ENCODE data around the gene EBPL.
"Not testable (repeated sequence)": the region's sequence is repeated elsewhere in the genome, so short reads cannot be mapped to it uniquely, and the experiment has no call there.

The EBPL gene

GRCh38 chr13:49629947-49630346, 61.3 kb downstream of the EBPL start:
- Histone ChIP-seq H3K27me3 (ENCODE audit: control insufficient read depth in 1 of 2, insufficient read depth in 2 of 2, low read length in 2 of 2) (no peaks in the 10 kb centered on the region), H3K4me3 (ENCODE audit: low read depth in 1 of 2, low read length in 2 of 2) (no peak overlapping the region), H3K9me3 (ENCODE audit: low read length) (no peaks in the 10 kb centered on the region), H3K4me1 (ENCODE audit: insufficient read depth, low read length) (no peaks in the 10 kb centered on the region), H3K9ac (ENCODE audit: low read length) (no peak overlapping the region), H3K27ac (ENCODE audit: low read depth, low read length) (no peak overlapping the region), H3K36me3 (ENCODE audit: insufficient read depth, low read length) (no peaks in the 10 kb centered on the region)

GRCh38 chr13:49629196-49629938, 61.9 kb downstream of the EBPL start:
- H3K36me3 ChIP-seq (ENCODE audit: insufficient read depth, low read length) = no peaks in the 10 kb centered on the region
- no peaks in the 10 kb centered on the region for H3K4me1 ChIP-seq (ENCODE audit: insufficient read depth, low read length)
- H3K9me3 ChIP-seq (ENCODE audit: low read length) = no peaks in the 10 kb centered on the region
- no peak overlapping the region for H3K9ac ChIP-seq (ENCODE audit: low read length)
- no peaks in the 10 kb centered on the region for H3K27me3 ChIP-seq (ENCODE audit: control insufficient read depth in 1 of 2, insufficient read depth in 2 of 2, low read length in 2 of 2)
- H3K4me3 ChIP-seq (ENCODE audit: low read depth in 1 of 2, low read length in 2 of 2) = no peak overlapping the region
- H3K27ac ChIP-seq (ENCODE audit: low read depth, low read length) = no peak overlapping the region

- Histone ChIP-seq H3K27me3 (ENCODE audit: control insufficient read depth in 1 of 2, insufficient read depth in 2 of 2, low read length in 2 of 2) (no peaks in the 10 kb centered on the region), H3K9ac (ENCODE audit: low read length) (no peak within 1 kb of the TSS), H3K9me3 (ENCODE audit: low read length) (no peaks in the 10 kb centered on the region), H3K36me3 (ENCODE audit: insufficient read depth, low read length) (no peaks in the 10 kb centered on the region), H3K27ac (ENCODE audit: low read depth, low read length) (no peak within 1 kb of the TSS), H3K4me1 (ENCODE audit: insufficient read depth, low read length) (no peaks in the 10 kb centered on the region), H3K4me3 (ENCODE audit: low read depth in 1 of 2, low read length in 2 of 2) (no peak within 1 kb of the TSS)
Measured at GRCh38 chr13:49627831-49628652, 63.2 kb downstream of the EBPL start, which contains the start of gene ARL11. Gene ARL11 (plus strand): TSS chr13:49628507. CDS start chr13:49630448, 1,941 bp downstream.

GRCh38 chr13:49625392-49626079, 65.8 kb downstream of the EBPL start:
- H3K4me3 ChIP-seq (ENCODE audit: low read depth in 1 of 2, low read length in 2 of 2) = no peak overlapping the region
- H3K27me3 ChIP-seq (ENCODE audit: control insufficient read depth in 1 of 2, insufficient read depth in 2 of 2, low read length in 2 of 2) = no peaks in the 10 kb centered on the region
- no peak overlapping the region for H3K27ac ChIP-seq (ENCODE audit: low read depth, low read length)
- H3K4me1 ChIP-seq (ENCODE audit: insufficient read depth, low read length) = no peaks in the 10 kb centered on the region
- no peaks in the 10 kb centered on the region for H3K36me3 ChIP-seq (ENCODE audit: insufficient read depth, low read length)
- no peaks in the 10 kb centered on the region for H3K9me3 ChIP-seq (ENCODE audit: low read length)
- H3K9ac ChIP-seq (ENCODE audit: low read length) = no peak overlapping the region

- Histone ChIP-seq H3K4me1 (ENCODE audit: insufficient read depth, low read length) (no peaks in the 10 kb centered on the region), H3K9ac (ENCODE audit: low read length) (no peak overlapping the region), H3K9me3 (ENCODE audit: low read length) (no peaks in the 10 kb centered on the region), H3K4me3 (ENCODE audit: low read depth in 1 of 2, low read length in 2 of 2) (no peak overlapping the region), H3K36me3 (ENCODE audit: insufficient read depth, low read length) (no peaks in the 10 kb centered on the region), H3K27ac (ENCODE audit: low read depth, low read length) (no peak overlapping the region), H3K27me3 (ENCODE audit: control insufficient read depth in 1 of 2, insufficient read depth in 2 of 2, low read length in 2 of 2) (no peaks in the 10 kb centered on the region)
Measured at GRCh38 chr13:49624229-49624628, 67.1 kb downstream of the EBPL start.

GRCh38 chr13:49622174-49622946, 68.9 kb downstream of the EBPL start:
- Histone ChIP-seq H3K27me3 (ENCODE audit: control insufficient read depth in 1 of 2, insufficient read depth in 2 of 2, low read length in 2 of 2) (no peaks in the 10 kb centered on the region), H3K36me3 (ENCODE audit: insufficient read depth, low read length) (no peaks in the 10 kb centered on the region), H3K4me1 (ENCODE audit: insufficient read depth, low read length) (no peaks in the 10 kb centered on the region), H3K9me3 (ENCODE audit: low read length) (no peaks in the 10 kb centered on the region), H3K27ac (ENCODE audit: low read depth, low read length) (no peak overlapping the region), H3K4me3 (ENCODE audit: low read depth in 1 of 2, low read length in 2 of 2) (no peak overlapping the region), H3K9ac (ENCODE audit: low read length) (no peak overlapping the region)

GRCh38 chr13:49620170-49620621, 71.1 kb downstream of the EBPL start:
- Histone ChIP-seq H3K9ac (ENCODE audit: low read length) (no peak overlapping the region), H3K4me3 (ENCODE audit: low read depth in 1 of 2, low read length in 2 of 2) (no peak overlapping the region), H3K36me3 (ENCODE audit: insufficient read depth, low read length) (no peaks in the 10 kb centered on the region), H3K9me3 (ENCODE audit: low read length) (no peaks in the 10 kb centered on the region), H3K27me3 (ENCODE audit: control insufficient read depth in 1 of 2, insufficient read depth in 2 of 2, low read length in 2 of 2) (no peaks in the 10 kb centered on the region), H3K27ac (ENCODE audit: low read depth, low read length) (no peak overlapping the region), H3K4me1 (ENCODE audit: insufficient read depth, low read length) (peaks cover 5% of the 10 kb centered on the region)

- Histone ChIP-seq H3K4me1 (ENCODE audit: insufficient read depth, low read length) (peaks cover 5% of the 10 kb centered on the region), H3K27ac (ENCODE audit: low read depth, low read length) (no peak overlapping the region), H3K9ac (ENCODE audit: low read length) (no peak overlapping the region), H3K9me3 (ENCODE audit: low read length) (no peaks in the 10 kb centered on the region), H3K36me3 (ENCODE audit: insufficient read depth, low read length) (no peaks in the 10 kb centered on the region), H3K4me3 (ENCODE audit: low read depth in 1 of 2, low read length in 2 of 2) (no peak overlapping the region), H3K27me3 (ENCODE audit: control insufficient read depth in 1 of 2, insufficient read depth in 2 of 2, low read length in 2 of 2) (no peaks in the 10 kb centered on the region)
Measured at GRCh38 chr13:49616676-49617065, 74.6 kb downstream of the EBPL start.

GRCh38 chr13:49615836-49616675, 75.2 kb downstream of the EBPL start:
- peak overlapping the region; percentile 20 for H3K27ac ChIP-seq (ENCODE audit: low read depth, low read length)

GRCh38 chr13:49612042-49612441, 79.2 kb downstream of the EBPL start:
- H3K36me3 ChIP-seq (ENCODE audit: insufficient read depth, low read length); H3K9ac ChIP-seq (ENCODE audit: low read length); H3K27ac ChIP-seq (ENCODE audit: low read depth, low read length); H3K4me1 ChIP-seq (ENCODE audit: insufficient read depth, low read length); H3K27me3 ChIP-seq (ENCODE audit: control insufficient read depth in 1 of 2, insufficient read depth in 2 of 2, low read length in 2 of 2); H3K4me3 ChIP-seq (ENCODE audit: low read depth in 1 of 2, low read length in 2 of 2); H3K9me3 ChIP-seq (ENCODE audit: low read length): not testable (repeated sequence)

More at GRCh38 chr13:49615836-49616675, 75.2 kb downstream of the EBPL start:
- Histone ChIP-seq H3K27me3 (ENCODE audit: control insufficient read depth in 1 of 2, insufficient read depth in 2 of 2, low read length in 2 of 2) (no peaks in the 10 kb centered on the region), H3K9ac (ENCODE audit: low read length) (no peak overlapping the region), H3K4me3 (ENCODE audit: low read depth in 1 of 2, low read length in 2 of 2) (no peak overlapping the region), H3K36me3 (ENCODE audit: insufficient read depth, low read length) (no peaks in the 10 kb centered on the region), H3K4me1 (ENCODE audit: insufficient read depth, low read length) (peaks cover 5% of the 10 kb centered on the region), H3K9me3 (ENCODE audit: low read length) (no peaks in the 10 kb centered on the region)

Measured in muscle layer of colon (tissue), 2 donors.